ENCODE data around the gene IFITM2.
"Not testable (repeated sequence)": the region's sequence is repeated elsewhere in the genome, so short reads cannot be mapped to it uniquely, and the experiment has no call there.

The IFITM2 gene

DNA sequence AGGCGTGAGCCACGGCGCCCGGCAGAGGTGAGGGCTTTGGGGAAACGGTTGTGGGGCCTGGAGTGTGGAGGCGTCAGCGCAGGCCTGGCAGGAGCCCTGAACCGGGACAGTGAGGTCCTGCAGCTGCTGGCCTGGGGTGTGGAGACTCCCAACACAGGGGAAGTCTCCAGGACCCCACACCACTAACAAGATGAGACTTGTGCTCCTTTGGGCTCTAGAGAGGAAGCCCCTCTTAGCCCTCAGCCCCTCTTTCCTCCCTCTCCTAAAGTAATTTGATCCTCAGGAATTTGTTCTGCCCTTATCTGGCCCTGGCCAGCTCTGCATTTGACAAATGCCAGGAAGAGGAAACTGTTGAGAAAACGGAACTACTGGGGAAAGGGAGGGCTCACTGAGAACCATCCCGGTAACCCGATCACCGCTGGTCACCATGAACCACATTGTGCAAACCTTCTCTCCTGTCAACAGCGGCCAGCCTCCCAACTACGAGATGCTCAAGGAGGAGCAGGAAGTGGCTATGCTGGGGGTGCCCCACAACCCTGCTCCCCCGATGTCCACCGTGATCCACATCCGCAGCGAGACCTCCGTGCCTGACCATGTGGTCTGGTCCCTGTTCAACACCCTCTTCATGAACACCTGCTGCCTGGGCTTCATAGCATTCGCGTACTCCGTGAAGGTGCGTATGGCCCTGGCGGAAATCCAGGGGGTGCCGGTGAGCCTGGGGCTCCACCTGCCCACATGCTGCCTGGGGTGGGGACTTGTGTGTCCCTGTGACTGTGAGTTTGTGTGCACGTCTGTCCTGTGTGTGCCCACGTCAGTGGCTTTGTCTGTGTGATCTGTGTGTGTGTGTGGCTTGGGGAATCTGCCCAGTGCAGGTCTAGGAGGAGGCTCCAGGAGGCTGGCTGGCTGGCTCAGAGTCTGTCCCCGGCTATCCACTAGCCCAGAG lies at the start of gene IFITM2:
IFITM2 (plus strand) TSS at position 51 of the 943 bp plus-strand sequence; CDS start at position 428, 377 bp downstream.
- H3K27ac ChIP-seq (ENCODE audit: low read length) = peak within 1 kb of the TSS; percentile 83
- not testable (repeated sequence) for H3K9me3 ChIP-seq (ENCODE audit: control insufficient read depth in 1 of 2, low read length in 2 of 2); H3K36me3 ChIP-seq (ENCODE audit: control insufficient read depth in 1 of 2, insufficient read depth in 2 of 2, low read length in 2 of 2); H3K27me3 ChIP-seq (ENCODE audit: low read depth, low read length)
- peaks cover 7 to 22% of the 10 kb centered on the region in 2 donors for H3K4me1 ChIP-seq (ENCODE audit: control insufficient read depth in 1 of 2, insufficient read depth in 2 of 2, low read length in 2 of 2)
- peak within 1 kb of the TSS; percentile 69 to 76 for H3K4me3 ChIP-seq (ENCODE audit: low read depth in 1 of 2, low read length in 2 of 2)

DNA sequence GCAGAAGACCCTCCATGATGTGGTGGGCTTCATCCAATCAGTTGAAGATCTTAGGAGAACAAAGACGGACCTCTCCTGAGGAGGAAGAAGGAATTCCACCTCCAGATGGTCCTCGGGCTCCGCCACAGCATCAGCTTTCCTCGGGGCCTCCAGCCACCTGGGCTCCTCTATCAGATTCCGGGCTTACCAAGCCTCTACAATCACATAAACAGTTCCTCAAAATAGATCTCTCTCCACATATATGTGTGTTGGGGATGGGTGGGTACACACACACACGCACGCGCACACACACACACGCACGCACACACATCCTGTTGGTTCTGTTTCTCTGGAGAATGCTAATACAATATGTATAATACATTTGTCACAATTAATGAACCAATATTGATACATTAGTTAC lies 48.2 kb upstream of the IFITM2 start:
- H3K4me1 ChIP-seq (ENCODE audit: control insufficient read depth in 1 of 2, insufficient read depth in 2 of 2, low read length in 2 of 2) = no peaks in the 10 kb centered on the region
- no peaks in the 10 kb centered on the region for H3K27me3 ChIP-seq (ENCODE audit: low read depth, low read length)
- no peaks in the 10 kb centered on the region for H3K9me3 ChIP-seq (ENCODE audit: control insufficient read depth in 1 of 2, low read length in 2 of 2)
- H3K36me3 ChIP-seq (ENCODE audit: control insufficient read depth in 1 of 2, insufficient read depth in 2 of 2, low read length in 2 of 2) = no peaks in the 10 kb centered on the region
- H3K27ac ChIP-seq (ENCODE audit: low read length) = no peak overlapping the region
- H3K4me3 ChIP-seq (ENCODE audit: low read depth in 1 of 2, low read length in 2 of 2) = no peak overlapping the region

- no peaks in the 10 kb centered on the region for H3K36me3 ChIP-seq (ENCODE audit: control insufficient read depth in 1 of 2, insufficient read depth in 2 of 2, low read length in 2 of 2)
- no peaks in the 10 kb centered on the region for H3K27me3 ChIP-seq (ENCODE audit: low read depth, low read length)
- H3K9me3 ChIP-seq (ENCODE audit: control insufficient read depth in 1 of 2, low read length in 2 of 2) = no peaks in the 10 kb centered on the region
- H3K4me1 ChIP-seq (ENCODE audit: control insufficient read depth in 1 of 2, insufficient read depth in 2 of 2, low read length in 2 of 2) = no peaks in the 10 kb centered on the region
- H3K4me3 ChIP-seq (ENCODE audit: low read depth in 1 of 2, low read length in 2 of 2) = no peak overlapping the region
- H3K27ac ChIP-seq (ENCODE audit: low read length) = no peak overlapping the region
Measured at GRCh38 chr11:261624-262023, 46.0 kb upstream of the IFITM2 start.

GRCh38 chr11:266676-267439 lies 40.8 kb upstream of the IFITM2 start:
- Histone ChIP-seq H3K4me1 (ENCODE audit: control insufficient read depth in 1 of 2, insufficient read depth in 2 of 2, low read length in 2 of 2) (peaks cover 0 to 4% of the 10 kb centered on the region in 2 donors), H3K27me3 (ENCODE audit: low read depth, low read length) (no peaks in the 10 kb centered on the region), H3K27ac (ENCODE audit: low read length) (no peak overlapping the region), H3K36me3 (ENCODE audit: control insufficient read depth in 1 of 2, insufficient read depth in 2 of 2, low read length in 2 of 2) (no peaks in the 10 kb centered on the region), H3K4me3 (ENCODE audit: low read depth in 1 of 2, low read length in 2 of 2) (no peak overlapping the region), H3K9me3 (ENCODE audit: control insufficient read depth in 1 of 2, low read length in 2 of 2) (no peaks in the 10 kb centered on the region)

- H3K36me3 ChIP-seq (ENCODE audit: control insufficient read depth in 1 of 2, insufficient read depth in 2 of 2, low read length in 2 of 2) = no peaks in the 10 kb centered on the region
- H3K27ac ChIP-seq (ENCODE audit: low read length) = peak overlapping the region; percentile 82
- peaks cover 0 to 4% of the 10 kb centered on the region in 2 donors for H3K4me1 ChIP-seq (ENCODE audit: control insufficient read depth in 1 of 2, insufficient read depth in 2 of 2, low read length in 2 of 2)
- no peaks in the 10 kb centered on the region for H3K9me3 ChIP-seq (ENCODE audit: control insufficient read depth in 1 of 2, low read length in 2 of 2)
- peak overlapping the region; percentile 42 to 48 for H3K4me3 ChIP-seq (ENCODE audit: low read depth in 1 of 2, low read length in 2 of 2)
- no peaks in the 10 kb centered on the region for H3K27me3 ChIP-seq (ENCODE audit: low read depth, low read length)
Measured at GRCh38 chr11:267491-267994, 40.1 kb upstream of the IFITM2 start.

DNA sequence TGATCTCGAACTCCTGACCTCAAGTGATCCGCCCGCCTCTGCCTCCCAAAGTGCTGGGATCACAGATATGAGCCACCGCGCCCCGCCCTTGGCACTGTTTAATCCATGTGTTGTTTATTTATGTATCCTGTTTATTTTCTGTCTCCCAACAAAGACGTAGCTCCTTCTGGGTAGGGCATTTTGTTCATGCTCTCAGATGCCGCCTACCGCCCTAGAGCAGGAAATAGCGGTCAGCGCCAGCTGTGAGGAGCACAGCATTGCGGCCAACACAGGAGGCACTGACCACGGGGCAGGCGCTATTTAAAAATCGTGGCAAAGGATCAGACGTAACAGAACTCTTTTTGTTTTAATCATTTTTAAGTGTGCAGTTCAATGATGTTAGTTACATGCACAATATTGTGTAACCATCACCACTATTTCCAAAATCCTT lies 38.9 kb upstream of the IFITM2 start:
- H3K36me3 ChIP-seq (ENCODE audit: control insufficient read depth in 1 of 2, insufficient read depth in 2 of 2, low read length in 2 of 2); H3K9me3 ChIP-seq (ENCODE audit: control insufficient read depth in 1 of 2, low read length in 2 of 2); H3K27me3 ChIP-seq (ENCODE audit: low read depth, low read length); H3K4me1 ChIP-seq (ENCODE audit: control insufficient read depth in 1 of 2, insufficient read depth in 2 of 2, low read length in 2 of 2): not testable (repeated sequence)
- Histone ChIP-seq H3K4me3 (ENCODE audit: low read depth in 1 of 2, low read length in 2 of 2) (peak overlapping the region in 1 of 2 donors; percentile 31), H3K27ac (ENCODE audit: low read length) (peak overlapping the region; percentile 82)

- H3K27me3 ChIP-seq (ENCODE audit: low read depth, low read length) = no peaks in the 10 kb centered on the region
- H3K4me1 ChIP-seq (ENCODE audit: control insufficient read depth in 1 of 2, insufficient read depth in 2 of 2, low read length in 2 of 2) = peaks cover 0 to 4% of the 10 kb centered on the region in 2 donors
- H3K27ac ChIP-seq (ENCODE audit: low read length) = peak overlapping the region; percentile 82
- peak overlapping the region in 1 of 2 donors; percentile 31 for H3K4me3 ChIP-seq (ENCODE audit: low read depth in 1 of 2, low read length in 2 of 2)
- no peaks in the 10 kb centered on the region for H3K9me3 ChIP-seq (ENCODE audit: control insufficient read depth in 1 of 2, low read length in 2 of 2)
- H3K36me3 ChIP-seq (ENCODE audit: control insufficient read depth in 1 of 2, insufficient read depth in 2 of 2, low read length in 2 of 2) = no peaks in the 10 kb centered on the region
Measured at GRCh38 chr11:269146-269890, 38.3 kb upstream of the IFITM2 start.

DNA sequence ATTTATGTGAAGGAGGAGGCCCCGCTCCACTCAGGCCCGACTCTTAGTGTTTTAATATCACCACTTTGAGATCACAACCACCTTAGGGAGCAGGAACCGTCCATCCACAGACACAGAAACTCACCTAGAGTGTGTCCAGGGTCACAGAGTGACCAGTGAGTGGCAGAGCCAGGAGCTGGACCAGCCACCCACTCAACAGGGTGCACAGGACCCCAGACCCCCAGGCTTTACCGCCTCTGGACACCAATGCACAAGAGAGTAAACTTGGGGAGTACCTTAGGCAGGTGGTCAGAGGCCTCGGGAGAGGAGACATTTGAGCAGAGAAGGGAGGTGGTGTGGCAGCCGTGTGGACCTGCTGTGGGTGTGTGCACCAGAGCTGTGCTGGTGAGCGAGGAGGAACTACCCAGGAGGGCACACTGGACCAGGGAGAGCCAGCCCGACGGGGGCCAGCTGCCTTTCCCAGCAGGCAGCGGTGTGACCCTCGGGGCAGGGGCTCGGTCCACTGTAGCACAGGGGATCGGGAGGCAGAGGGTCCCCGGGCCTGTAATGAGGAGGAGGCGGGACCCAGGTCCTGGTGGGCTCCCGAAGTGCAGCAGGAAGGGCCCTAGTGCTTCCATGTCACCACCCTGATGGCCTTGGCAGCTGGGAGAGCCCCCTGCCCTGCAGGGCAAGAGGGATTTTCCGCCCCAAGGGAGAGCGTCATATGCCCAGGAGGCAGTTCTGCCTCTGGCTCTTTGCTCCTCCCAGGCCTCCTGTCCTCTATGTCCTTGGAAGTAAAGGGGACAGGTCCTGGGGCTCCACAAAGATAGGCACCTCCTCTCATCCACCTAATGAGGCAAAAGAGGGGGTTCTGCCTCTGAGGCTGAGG lies 36.9 kb upstream of the IFITM2 start:
- no peaks in the 10 kb centered on the region for H3K27me3 ChIP-seq (ENCODE audit: low read depth, low read length)
- H3K9me3 ChIP-seq (ENCODE audit: control insufficient read depth in 1 of 2, low read length in 2 of 2) = no peaks in the 10 kb centered on the region
- peak overlapping the region; percentile 75 for H3K27ac ChIP-seq (ENCODE audit: low read length)
- no peaks in the 10 kb centered on the region for H3K36me3 ChIP-seq (ENCODE audit: control insufficient read depth in 1 of 2, insufficient read depth in 2 of 2, low read length in 2 of 2)
- H3K4me1 ChIP-seq (ENCODE audit: control insufficient read depth in 1 of 2, insufficient read depth in 2 of 2, low read length in 2 of 2) = peaks cover 0 to 4% of the 10 kb centered on the region in 2 donors
- no peak overlapping the region for H3K4me3 ChIP-seq (ENCODE audit: low read depth in 1 of 2, low read length in 2 of 2)

GRCh38 chr11:271319-271715 lies 36.3 kb upstream of the IFITM2 start:
- Histone ChIP-seq H3K27ac (ENCODE audit: low read length) (peak overlapping the region; percentile 75), H3K27me3 (ENCODE audit: low read depth, low read length) (no peaks in the 10 kb centered on the region), H3K4me3 (ENCODE audit: low read depth in 1 of 2, low read length in 2 of 2) (no peak overlapping the region)

DNA sequence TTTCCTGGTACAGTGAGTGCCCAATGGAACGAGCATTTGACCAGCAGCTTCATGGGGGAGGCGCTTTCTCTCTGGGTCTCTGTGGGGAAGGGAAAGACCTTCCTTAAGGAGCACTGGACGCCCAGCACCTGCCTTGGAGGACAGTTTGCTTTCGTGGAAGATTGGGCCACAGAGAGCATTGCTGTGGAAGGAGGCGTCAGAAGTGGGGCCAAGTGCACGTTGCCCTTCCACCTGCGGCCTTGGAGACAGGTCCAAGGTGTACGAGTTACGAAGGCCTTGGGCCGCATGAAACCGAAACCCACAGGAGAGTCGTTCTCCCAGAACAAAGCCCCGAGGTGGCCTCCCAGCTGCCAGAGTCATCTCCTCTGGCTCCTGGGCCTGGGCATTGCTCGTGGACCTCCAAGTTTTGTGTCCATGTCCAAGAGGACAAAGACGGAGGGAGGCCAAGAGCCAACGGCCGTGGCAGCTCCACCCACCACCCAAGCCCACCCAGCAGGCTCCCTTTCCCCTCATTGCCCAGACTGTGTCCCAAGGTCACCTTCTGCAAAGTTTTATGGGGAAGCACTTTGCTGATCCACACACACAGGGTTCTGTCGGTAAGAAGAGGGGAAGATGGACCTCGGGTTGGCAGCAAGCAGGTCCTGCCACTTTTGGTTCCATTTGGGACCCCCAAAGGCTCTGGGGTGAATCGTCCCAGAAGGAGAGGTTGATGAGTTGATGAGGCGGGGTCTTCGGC lies 35.3 kb upstream of the IFITM2 start:
- peak overlapping the region; percentile 86 for H3K27ac ChIP-seq (ENCODE audit: low read length)
- no peaks in the 10 kb centered on the region for H3K36me3 ChIP-seq (ENCODE audit: control insufficient read depth in 1 of 2, insufficient read depth in 2 of 2, low read length in 2 of 2)
- peaks cover 0 to 4% of the 10 kb centered on the region in 2 donors for H3K4me1 ChIP-seq (ENCODE audit: control insufficient read depth in 1 of 2, insufficient read depth in 2 of 2, low read length in 2 of 2)
- no peak overlapping the region for H3K4me3 ChIP-seq (ENCODE audit: low read depth in 1 of 2, low read length in 2 of 2)
- no peaks in the 10 kb centered on the region for H3K27me3 ChIP-seq (ENCODE audit: low read depth, low read length)
- H3K9me3 ChIP-seq (ENCODE audit: control insufficient read depth in 1 of 2, low read length in 2 of 2) = peaks cover 0 to 5% of the 10 kb centered on the region in 2 donors

More at GRCh38 chr11:271319-271715, 36.3 kb upstream of the IFITM2 start:
- no peaks in the 10 kb centered on the region for H3K36me3 ChIP-seq (ENCODE audit: control insufficient read depth in 1 of 2, insufficient read depth in 2 of 2, low read length in 2 of 2)
- peaks cover 0 to 4% of the 10 kb centered on the region in 2 donors for H3K9me3 ChIP-seq (ENCODE audit: control insufficient read depth in 1 of 2, low read length in 2 of 2)
- H3K4me1 ChIP-seq (ENCODE audit: control insufficient read depth in 1 of 2, insufficient read depth in 2 of 2, low read length in 2 of 2) = peaks cover 0 to 4% of the 10 kb centered on the region in 2 donors
